Keratinocyte (primary cell): ENCODE data around the gene TMEM218.

Experiments
- CTCF ChIP-seq, 3 experiments: IDR thresholded peaks in 1 of 3; conservative IDR thresholded peaks in 1 of 3; optimal IDR thresholded peaks in 1 of 3; 2 replicates in 2 of 3; 3 replicates in 1 of 3; pipeline versions ENCODE3 to v1.5.1; 2011; ENCODE audit warnings: low read length in 3 of 3, mild to moderate bottlenecking in 3 of 3, moderate library complexity in 2 of 3, control low read depth in 1 of 3, inconsistent platforms in 1 of 3; ENCODE audit not compliant: insufficient read depth in 2 of 3; ENCODE audit errors: extremely low read depth in 1 of 3
- EZH2 ChIP-seq: IDR thresholded peaks from one replicate; pipeline ENCODE4 v1.6.1; 2012; ENCODE audit warnings: inconsistent platforms, mild to moderate bottlenecking, low read length, moderate library complexity

GRCh38 chr11:125141686-125142535 lies 30.5 kb upstream of the TMEM218 start:
- TF ChIP-seq CTCF (optimal IDR thresholded peaks at IDR 0.05 in 1 of 3, IDR thresholded peaks at IDR 0.05 in 1 of 3, conservative IDR thresholded peaks at IDR 0.05 in 1 of 3; ENCODE audit: extremely low read depth in 1 of 3, insufficient read depth in 2 of 3, low read length in 3 of 3) (peak; percentile 93 to 97 (median 95)), EZH2 (no peak)
